GM18867 (cell line): ENCODE measurements around the gene TTLL5.

Experiments used
- ATAC-seq: cut with Tn5 transposase; IDR thresholded peaks from one replicate; pipeline ENCODE4 v1.9.1; 2021; ENCODE audit warnings: mild to moderate bottlenecking, moderate library complexity; ENCODE audit not compliant: unreplicated experiment

The TTLL5 gene

GRCh38 chr14:75700295-75700694 lies 39.2 kb downstream of the TTLL5 start:
- no peak for ATAC-seq

DNA sequence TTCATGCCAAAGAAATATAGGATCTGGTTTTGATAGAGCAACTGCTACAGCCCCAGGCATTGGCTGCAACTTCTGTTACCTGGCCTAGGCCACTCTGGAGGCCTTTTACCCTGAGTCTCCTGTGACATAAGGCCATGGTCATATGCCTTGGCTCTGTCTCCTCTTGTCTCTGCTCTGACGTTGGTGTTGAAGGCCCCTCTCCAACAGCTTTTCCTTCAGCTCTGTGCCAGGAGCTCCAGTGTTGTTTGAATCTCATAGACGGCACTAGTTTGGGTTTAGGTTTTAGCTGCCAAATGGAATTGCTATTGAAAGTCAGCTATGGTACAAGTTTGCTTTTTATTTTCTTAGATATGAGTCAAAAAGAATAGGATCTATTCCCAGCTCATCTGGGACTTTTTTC lies 41.1 kb downstream of the TTLL5 start:
- no peak for ATAC-seq

- ATAC-seq = no peak
Observed at GRCh38 chr14:75702616-75703261, 41.7 kb downstream of the TTLL5 start.

DNA sequence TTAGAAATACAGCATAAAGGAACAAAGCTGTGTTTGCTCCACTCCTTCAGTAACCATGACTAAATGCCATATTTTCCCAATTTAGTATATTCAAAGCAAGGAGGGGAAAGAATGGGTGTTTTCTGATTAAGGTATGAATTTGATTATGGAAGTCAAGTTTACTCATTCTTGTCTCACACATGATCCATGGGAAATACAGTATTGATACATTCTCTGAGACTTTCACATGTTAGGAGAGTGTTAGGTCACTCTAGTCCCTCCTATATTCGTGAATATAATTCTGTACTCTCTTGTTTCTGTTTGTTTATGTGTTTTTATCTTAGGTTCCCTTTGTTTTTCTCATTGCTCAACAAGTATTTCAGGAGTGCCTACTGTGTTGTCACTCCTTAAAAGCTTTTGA lies 42.4 kb downstream of the TTLL5 start:
- no peak for ATAC-seq

DNA sequence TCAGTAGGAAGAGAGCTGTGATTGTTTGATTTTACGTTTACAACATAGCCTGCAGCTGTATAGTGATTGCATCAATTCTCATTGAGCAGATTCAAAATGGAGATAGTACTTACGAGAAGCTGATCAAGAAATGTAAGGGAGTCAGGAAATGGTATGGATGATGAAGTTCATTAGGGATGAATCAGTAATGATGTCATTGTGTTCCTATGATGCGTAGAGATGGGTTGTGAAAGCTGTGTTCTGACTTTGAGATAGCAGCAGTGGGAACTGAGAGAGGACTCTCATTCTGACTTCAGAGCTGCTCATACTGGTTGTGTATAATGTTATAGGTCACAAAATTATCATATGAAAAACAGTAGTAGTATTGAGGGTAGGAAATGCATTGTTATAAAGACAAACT lies 44.0 kb downstream of the TTLL5 start:
- ATAC-seq = no peak

GRCh38 chr14:75709207-75709812 lies 48.3 kb downstream of the TTLL5 start:
- ATAC-seq = no peak

DNA sequence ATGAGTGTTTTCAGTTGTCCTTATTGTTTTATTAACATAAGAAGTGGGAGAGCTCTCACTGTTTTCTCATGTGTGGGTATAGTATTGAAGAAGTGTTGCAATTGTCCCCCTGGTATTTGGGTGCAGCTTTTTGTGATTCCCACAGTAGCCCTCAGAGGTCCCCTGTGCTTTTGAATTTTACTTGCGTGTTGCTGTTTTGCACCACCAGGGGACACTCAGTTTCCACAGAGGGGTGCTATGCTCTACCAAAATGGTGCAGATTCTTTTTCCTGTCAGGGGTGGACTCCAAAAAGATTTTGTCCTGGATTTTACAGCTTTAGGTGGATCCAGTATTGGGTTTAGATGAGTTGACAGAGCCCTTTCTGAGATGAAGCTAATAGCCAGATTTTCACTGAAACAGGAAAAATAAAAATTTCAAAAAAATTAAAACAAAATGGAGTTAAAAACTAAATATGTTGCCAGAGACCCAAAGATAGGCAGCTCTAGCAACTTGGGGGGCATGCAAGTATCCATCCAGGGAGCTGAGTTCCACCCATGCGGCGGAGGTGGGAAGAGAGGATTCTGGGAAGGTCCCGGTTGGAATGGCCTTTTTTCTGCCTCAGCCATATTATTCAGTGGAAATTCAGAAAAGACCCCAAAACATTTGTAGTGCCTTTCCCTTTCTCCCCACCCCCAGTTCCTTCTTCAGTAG lies 50.2 kb downstream of the TTLL5 start:
- ATAC-seq = no peak

DNA sequence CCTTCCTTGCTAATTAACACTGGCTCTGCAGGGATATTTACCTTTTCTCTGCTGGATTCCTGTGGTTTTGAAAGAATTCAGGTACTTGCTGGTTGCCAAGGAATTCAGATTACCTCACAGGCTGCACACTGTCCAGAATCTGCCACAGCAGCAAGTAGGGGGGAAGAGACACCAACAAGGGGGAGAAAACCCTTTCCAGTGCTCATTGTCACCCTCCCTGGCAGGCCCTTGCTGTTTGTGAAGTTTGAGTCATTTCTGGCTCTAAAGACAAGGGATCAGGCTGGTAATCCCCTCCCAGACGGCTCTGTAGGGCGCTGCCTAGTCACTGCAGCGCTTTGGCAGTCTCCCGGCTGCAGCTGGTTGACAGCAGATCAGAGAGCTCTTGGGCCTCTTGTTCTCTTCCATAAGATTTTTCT lies 50.8 kb downstream of the TTLL5 start:
- no peak for ATAC-seq

DNA sequence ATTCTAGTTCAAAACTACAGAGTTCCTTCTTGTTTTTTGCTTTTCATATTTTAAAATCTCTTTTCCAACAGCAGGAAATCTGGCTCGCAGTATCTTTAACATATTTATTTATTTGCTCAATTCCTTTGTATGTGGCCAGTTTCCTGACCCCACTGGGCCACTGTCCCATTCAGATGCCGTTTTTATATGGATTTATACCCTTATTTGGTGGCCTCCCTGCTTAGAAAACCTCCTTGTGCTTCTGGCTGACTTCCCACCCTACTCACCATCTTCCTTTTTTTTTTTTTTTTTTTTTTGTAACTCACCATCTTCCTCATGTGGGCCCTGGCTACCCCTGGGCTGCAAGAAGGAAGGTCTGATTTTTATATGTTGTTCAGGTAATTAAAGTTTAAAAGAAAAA lies 53.9 kb downstream of the TTLL5 start:
- ATAC-seq = no peak

DNA sequence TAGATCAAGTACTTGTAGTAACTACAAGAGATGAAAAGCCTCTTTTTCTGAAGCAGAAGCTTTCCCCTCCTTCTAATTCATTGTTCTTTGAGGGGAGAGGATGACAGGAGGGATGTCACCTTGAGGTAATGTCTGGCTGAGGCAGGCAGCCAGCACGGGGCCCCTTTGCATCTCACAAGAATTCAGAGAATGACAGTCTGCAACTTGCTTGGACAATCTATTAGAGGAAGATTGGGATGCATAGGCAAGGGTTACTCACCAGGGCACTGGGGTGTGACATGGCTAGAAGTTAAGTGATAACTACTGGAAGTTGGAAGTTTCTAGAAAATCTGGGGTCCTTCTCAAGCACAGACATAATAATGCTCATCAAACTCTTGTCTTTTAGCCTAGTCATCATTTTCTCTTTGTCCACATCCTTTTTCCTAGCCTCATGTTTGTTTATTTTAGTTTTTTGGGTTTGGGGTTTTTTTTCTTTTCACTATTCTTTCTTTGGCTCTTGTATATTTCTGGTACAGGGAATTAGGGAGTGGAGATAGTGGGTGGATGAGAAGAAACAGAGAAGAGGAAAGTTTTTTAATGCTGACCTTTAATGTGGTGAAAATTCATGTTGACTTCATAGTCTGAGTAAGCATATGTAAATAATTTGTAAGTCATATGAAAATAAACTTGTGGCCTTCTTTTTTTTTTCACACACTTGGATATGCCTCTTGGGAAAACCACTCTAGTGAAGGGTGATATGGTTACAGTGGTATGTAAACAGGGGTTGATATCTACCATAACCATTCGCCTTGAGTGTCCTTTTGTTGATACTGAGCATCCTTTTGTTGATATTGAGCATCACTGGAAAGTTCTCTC lies 55.1 kb downstream of the TTLL5 start:
- no peak for ATAC-seq

DNA sequence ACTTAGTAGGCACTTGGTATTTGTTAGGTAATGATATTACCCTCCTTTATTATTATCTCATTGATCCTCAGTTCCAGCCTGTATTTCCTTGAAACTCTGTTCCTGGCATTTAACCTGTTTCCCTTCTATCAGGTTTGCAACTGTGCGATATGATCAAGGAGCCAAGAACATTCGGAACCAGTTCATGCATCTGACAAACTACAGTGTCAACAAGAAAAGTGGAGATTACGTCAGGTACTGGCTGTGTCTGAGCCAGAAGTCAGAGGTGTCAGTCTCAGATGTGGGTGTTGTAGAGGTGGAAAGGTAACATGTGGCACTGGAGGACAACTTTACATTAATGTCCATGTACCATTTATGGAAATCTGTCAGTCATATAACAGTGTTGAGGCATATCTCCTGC lies 56.7 kb downstream of the TTLL5 start:
- ATAC-seq = no peak

- no peak for ATAC-seq
Observed at GRCh38 chr14:75718199-75718598, 57.2 kb downstream of the TTLL5 start.

GRCh38 chr14:75720116-75720515 lies 59.1 kb downstream of the TTLL5 start:
- ATAC-seq = no peak

DNA sequence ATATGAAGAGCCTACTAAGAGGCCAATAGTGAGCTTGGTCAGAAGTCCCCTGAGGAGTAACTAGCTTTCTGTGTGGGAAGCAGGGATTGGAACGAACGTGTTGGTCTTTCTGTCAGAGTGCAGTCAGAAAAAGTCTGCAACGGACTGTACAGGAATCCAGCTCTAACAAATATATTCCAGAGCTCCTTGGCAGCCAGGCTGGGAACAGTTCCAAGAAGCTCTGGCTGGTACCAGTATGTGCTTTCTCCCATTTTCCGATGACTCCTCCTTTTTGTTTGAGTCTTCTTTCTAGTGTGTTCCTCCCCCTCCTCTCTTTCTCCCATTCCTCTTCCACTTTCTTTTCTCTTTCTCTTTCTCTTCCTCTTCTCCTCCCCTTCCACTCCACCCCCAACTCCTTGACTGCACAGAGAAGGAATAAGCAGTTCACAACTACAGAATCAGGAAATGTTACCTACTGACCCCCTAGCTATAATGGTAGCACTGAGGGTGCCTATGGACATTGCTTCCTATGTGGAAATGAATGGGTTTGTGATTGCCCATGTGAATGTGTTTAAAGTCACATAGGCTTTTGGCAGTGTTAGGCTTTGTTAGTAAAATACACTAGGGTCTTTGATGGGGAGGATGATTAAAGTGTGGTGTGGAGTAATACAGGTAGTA lies 59.9 kb downstream of the TTLL5 start:
- ATAC-seq = no peak

DNA sequence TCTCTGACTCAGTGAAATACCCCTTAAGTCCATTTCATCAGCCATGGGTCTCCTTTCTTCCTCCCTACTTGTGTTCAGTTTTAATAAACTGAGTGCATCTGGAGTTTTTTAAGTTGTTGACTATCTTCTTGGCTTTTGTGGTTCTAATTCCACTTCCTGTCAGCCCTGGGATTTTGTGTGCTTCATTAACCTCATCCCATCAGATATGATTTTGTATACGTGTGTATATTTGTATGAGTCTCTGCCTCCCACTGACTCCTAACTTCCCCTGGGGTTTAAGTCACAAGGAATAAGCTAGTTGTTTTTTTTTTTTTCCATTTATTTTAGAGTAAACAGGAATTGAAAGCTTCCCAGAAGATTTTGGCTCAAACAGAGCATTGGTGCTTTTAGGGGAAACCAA lies 62.7 kb downstream of the TTLL5 start:
- ATAC-seq = no peak

- ATAC-seq = no peak
Observed at GRCh38 chr14:75724414-75725204, 63.6 kb downstream of the TTLL5 start.

GRCh38 chr14:75725481-75725880 lies 64.4 kb downstream of the TTLL5 start:
- ATAC-seq = no peak

DNA sequence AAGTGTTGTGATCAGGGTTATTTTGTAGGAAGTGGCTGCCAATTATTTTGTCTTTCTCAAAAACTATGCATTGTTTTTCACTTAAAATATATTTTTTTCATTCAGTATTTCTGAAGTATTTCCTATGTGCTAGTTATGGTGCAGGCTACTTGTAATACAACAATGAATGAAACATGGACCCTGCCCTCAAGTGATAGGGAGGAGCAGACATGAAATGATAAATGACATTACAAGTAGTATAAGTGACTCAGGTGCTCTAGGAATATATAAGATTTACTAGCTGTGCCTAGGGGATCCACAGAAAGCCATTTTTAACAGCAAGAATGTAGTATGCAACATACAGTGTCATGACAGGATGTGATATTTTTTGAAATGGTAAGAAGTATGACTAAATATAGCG lies 65.3 kb downstream of the TTLL5 start:
- ATAC-seq = no peak

DNA sequence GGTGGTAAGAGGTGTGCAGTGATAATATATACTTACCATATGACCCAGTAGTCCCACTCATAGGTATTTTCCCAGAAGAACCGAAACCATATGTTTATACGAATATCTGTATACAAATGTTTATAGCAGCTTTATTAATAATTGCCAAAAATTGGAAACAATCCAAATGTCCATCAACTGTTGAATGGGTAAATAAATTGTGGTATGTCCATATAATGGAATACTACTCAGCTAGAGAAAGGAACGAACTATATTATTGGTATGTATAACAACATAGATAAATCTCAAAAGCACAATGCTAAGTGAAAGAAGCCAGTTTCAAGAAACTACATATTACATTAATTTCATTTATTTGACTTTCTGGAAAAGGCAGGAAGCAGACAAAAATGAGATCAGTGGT lies 66.1 kb downstream of the TTLL5 start:
- no peak for ATAC-seq

- no peak for ATAC-seq
Observed at GRCh38 chr14:75732888-75733287, 71.8 kb downstream of the TTLL5 start.
